NCI-H1105 (cell line): ENCODE results near the gene PEAK3.

Source experiments
- DNase-seq: peaks from one replicate; lab custom pipeline; 2025; lab: John Stamatoyannopoulos, UW

PEAK3 gene

DNA sequence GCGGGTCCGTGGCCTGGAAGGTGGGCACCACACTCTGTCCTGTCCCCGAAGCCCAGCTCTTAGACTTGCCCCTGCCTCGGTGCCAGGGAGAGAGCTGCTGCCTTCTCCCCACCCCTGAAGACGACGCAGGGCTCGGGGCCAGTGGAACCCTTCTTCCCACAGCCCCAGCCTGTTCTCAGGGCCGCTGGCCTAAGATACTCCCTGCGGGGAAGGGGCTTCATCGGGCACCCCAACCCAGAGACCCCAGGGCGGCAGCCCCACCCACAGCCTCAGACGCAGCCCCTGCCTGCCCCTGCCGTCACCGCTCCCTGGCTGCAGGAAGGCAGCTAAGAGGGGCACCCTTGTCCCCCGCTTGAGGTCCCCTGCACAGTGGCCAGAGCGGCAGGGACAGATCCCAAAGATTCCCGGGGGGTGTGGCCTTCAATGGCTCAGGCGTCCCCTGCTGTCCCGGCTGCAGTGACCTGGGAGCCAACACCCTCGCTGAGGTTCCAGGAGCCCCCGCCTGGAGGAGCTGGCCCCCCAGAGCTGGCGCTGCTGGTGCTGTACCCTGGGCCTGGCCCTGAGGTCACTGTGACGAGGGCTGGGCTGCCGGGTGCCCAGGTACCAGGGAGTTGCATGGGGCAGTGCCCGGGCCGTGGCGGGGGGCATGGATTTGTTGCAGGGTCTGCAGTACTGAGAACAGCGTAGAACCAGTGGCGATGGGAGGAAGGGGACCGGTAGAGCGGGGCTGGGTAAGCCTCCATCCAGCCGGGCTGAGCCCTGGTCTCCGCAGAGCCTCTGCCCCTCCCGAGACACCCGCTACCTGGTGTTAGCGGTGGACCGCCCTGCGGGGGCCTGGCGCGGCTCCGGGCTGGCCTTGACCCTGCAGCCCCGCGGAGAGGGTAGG lies 31.9 kb downstream of the PEAK3 start:
- no peak for DNase-seq

DNA sequence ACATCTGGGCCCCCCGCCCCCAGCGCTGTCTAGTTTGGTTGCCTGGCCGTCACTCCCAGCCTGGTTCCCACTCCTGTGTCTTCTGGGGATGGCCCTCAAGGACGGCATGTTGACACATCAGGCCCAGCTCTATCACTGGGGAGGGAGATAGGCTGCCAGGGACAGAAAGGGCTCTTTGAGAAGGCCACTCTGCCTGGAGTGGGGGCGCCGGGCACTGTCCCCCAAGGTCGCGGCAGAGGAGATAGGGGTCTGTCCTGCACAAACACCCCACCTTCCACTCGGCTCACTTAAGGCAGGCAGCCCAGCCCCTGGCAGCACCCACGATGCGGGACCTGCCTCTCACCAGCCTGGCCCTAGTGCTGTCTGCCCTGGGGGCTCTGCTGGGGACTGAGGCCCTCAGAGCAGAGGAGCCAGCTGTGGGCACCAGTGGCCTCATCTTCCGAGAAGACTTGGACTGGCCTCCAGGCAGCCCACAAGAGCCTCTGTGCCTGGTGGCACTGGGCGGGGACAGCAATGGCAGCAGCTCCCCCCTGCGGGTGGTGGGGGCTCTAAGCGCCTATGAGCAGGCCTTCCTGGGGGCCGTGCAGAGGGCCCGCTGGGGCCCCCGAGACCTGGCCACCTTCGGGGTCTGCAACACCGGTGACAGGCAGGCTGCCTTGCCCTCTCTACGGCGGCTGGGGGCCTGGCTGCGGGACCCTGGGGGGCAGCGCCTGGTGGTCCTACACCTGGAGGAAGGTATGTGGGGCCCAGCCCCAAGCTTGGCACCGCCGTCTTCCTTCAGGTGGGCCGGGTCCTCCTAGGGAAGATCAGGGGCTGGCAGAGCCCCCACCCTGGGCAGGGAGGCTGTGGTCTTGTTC lies 32.7 kb downstream of the PEAK3 start, which contains the start of gene AMH:
Gene AMH, plus strand, starts transcription at position 314 of the 857 bp plus-strand sequence. Its CDS starts 10 bp downstream, at position 324.
- DNase-seq: no peak

DNA sequence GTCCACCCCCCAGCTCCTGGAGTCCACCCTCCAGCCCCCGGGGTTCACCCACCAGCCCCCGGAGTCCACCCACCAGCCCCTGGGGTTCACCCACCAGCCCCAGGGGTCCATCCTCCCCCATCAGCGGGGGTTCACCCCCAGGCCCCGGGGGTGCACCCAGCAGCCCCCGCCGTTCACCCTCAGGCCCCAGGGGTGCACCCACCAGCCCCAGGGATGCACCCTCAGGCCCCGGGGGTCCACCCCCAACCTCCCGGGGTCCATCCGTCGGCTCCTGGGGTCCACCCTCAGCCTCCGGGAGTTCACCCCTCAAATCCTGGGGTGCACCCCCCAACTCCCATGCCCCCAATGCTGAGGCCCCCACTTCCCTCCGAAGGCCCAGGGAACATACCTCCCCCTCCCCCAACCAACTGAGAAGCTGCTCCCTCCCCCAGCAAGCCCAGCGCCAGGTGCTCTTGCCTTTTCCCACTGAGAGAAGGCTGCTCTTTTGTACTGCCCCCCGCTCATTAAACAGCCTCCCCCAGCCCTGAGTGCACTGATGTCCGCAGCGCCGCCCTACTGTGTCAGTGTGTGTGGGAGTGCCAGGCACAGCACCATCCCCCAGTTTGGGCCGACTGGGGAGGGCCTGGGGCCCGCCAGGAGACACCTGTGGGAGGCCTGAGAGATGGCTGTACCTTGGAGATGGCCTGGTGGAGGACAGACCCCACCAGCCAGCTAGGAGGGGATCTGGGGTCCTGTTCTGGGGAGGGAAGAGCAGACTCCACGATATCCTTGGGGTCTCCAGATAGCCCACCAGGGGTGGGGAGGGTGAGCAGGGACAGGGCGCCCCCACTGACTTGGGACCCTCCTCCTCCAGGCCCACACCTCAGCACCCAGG lies 33.6 kb downstream of the PEAK3 start:
- DNase-seq: no peak

DNA sequence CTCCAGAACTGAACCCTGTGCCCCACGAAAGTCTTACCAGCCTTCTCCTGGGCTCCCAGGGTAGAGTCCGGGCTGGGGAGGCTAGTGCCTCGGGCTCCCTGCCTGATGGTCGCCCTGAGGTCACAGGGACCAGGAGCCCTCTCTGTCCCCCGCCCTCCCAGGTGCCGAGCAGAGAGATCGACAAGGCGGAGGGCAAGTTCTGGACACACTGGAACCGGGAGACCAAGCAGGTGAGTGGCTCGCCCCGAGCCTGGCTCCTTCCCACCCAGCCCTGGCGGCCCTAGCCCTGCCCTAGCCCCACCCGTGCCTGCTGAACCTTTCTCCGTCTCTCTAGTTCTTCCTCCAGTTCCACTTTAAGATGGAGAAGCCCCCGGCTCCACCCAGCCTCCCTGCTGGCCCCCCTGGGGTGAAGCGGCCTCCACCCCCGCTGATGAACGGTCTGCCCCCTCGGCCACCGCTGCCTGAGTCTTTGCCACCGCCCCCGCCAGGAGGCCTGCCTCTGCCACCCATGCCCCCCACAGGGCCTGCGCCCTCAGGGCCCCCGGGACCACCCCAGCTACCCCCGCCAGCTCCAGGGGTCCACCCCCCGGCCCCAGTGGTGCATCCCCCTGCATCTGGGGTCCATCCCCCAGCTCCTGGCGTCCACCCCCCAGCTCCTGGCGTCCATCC lies 34.4 kb downstream of the PEAK3 start:
- no peak for DNase-seq

DNA sequence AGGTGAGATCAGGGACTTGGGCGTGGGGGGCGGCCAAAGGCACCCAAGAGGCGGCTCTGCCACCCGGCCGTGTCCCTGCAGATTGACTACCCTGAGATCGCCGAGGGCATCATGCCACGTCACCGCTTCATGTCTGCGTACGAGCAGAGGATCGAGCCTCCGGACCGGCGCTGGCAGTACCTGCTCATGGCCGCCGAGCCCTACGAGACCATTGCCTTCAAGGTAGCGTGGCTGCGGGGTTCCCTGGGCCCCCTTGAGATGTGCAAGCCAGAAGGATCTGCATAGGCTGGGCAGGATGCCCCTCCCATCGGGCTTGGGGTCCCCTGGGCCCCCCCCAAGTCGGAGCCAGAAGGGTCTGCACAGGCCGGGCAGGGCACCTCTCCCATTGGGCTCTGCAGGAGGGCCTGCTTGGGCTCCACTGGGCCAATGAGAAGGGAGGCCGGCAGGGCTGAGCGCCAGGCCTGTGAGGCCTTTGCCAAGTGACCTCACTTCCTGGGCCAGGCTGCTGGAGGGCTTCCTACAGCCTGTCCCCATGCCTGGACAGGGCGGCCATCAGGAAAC lies 35.1 kb downstream of the PEAK3 start:
- DNase-seq: no peak

DNA sequence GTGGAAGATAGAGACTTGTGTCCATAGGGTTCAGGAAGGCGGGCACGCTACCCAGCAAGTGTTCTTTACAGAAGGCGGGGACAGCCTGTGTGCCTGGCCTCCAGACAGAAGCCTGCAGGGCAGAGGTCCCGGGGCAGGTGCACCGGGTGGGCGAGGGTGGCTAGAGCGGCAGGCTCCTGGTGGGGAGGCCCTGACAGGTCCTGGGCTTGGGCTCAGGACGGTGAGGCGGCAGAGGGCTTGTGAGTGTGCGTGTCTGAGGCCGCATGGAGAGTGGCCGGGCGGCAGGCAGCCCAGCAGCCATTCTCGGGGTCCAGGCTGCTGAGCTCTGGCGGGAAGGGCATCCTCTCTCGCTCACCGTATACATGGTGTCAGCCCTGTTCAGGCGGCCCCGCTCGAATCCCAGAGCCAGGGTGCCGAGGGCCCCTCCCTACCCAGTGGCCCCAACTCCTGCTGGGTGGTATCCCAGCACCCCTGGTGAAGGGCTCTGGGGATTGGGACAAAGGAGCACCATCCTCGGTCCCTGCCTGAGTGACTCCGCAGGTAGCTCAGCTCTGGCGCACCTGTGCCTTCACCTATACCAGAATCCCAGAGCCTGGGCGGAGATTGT lies 35.9 kb downstream of the PEAK3 start:
- DNase-seq: no peak

DNA sequence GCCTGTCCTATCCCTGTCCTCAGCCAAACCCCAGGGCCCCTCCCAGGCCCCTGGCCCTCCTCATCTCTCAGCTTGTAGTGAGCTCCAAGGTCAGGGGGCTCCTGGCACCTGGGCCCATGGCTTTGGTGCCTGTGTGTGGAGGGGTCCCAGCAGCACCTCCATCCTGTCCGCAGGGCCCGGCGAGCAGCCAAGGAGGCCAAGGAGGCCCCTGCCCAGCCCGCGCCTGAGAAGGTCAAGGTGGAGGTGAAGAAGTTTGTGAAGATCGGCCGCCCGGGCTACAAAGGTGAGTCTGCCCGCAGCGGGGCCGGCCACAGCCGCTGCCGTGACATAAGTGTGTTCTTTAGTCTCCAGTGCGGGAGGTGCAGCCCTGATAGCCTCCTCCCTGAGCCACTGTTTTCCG lies 36.7 kb downstream of the PEAK3 start:
- DNase-seq: no peak

DNA sequence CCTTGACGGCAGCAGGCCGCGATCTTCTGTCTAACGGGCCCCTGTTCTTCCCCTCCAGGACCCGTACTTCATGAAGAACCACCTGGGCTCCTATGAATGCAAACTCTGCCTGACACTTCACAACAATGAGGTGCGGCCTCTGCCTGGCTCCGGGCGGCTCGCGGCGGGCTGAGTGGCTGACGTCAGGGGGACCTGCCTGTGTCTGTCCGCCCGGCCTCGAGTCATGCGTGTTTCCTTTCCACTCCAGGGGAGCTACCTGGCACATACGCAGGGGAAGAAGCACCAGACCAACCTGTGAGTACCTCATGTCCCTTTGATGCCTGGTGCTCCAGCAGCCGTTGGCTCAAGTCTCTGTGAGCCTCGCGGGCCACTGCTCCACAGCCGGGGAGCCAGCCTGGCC lies 37.5 kb downstream of the PEAK3 start:
- no peak for DNase-seq

DNA sequence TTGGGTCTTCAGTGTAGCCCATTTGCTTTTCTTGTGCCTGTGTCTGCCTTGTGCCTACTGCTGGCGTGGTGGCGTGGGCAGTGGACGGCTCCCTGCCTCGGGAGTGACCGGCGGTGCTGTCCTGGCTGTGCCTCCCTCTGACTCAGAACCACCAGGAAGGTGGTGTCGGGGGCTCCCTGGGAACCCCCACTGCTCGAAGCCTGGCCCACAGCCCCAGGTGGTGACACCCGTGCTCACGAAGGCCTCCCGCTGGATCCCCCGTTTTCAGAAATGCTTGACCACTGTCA lies 37.9 kb downstream of the PEAK3 start:
- no peak for DNase-seq

DNA sequence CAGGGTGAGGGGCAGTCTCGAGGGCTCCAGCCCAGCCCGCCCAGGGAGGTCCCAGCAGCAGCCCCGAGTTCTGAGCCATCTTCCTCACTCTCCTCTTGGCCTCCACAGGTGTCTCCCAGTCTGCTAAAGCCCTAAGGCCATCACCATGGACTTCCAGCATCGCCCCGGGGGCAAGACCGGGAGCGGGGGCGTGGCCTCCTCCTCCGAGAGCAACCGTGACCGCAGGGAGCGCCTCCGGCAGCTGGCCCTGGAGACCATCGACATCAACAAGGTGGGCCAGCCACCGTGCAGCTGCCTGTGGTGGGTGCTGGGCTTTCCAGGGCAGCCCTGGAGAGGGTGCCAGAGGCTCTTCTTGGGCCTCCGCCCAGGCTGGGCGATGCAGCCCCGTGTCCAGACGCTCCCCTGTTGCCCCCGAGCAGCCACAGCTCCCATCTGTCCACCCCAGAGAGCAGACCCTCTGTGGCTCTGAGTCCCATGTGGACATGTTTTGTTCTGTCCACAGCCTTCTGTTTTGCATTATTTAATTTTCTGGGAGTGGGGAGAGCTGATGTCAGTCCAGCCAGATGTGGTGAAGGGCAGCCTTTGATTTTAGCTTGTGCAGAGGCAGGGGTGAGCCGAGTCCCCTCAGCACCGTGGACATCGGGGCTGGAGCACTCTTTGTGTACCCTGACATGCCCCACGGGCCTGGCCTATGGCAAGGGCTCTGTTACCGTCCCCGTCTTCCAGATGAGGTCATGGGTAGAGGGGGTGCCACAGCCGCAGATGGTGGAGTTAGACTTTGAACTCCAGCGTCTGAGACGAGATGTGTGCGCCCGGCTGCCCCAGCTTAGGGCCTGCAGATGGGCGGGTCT lies 38.5 kb downstream of the PEAK3 start:
- no peak for DNase-seq

DNA sequence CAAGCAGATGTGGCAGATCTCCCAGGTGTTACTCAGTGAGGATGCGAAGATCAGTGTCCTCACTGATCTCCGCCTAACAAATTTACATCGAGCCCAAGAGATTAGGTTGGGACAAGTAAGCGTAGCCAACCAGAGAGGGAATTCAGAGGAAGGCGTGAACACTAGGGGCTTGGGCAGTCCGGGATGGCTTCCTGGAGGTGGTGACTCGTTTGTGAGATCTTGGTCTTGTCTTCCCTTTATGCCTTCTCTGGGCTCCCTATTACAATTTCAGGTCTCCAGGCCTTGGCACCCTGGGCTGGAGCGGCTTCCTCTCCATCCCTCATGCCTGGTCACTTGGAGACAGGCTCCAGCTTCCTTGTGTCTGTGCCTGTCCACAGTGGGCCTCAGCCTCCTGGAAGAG lies 39.2 kb downstream of the PEAK3 start:
- no peak for DNase-seq

DNA sequence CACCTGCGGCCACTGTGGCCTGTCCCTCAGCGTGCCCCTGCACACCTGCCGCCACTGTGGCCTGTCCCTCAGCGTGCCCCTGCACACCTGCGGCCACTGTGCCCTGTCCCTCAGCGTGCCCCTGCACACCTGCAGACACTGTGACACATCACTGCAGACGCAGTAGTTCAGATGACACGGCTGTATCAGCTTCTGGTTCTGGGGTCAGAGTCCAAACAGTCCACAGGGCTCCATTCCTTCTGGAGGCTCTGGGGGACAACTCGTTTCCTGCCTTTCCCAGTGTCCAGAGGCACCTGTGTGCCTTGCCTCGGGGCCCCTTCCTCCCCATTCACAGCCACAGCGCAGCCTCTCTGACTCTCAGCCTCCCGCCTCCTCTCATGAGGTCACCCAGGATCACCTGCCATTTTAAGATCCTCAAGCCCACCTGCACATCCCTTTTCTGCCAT lies 39.9 kb downstream of the PEAK3 start:
- DNase-seq: no peak

DNA sequence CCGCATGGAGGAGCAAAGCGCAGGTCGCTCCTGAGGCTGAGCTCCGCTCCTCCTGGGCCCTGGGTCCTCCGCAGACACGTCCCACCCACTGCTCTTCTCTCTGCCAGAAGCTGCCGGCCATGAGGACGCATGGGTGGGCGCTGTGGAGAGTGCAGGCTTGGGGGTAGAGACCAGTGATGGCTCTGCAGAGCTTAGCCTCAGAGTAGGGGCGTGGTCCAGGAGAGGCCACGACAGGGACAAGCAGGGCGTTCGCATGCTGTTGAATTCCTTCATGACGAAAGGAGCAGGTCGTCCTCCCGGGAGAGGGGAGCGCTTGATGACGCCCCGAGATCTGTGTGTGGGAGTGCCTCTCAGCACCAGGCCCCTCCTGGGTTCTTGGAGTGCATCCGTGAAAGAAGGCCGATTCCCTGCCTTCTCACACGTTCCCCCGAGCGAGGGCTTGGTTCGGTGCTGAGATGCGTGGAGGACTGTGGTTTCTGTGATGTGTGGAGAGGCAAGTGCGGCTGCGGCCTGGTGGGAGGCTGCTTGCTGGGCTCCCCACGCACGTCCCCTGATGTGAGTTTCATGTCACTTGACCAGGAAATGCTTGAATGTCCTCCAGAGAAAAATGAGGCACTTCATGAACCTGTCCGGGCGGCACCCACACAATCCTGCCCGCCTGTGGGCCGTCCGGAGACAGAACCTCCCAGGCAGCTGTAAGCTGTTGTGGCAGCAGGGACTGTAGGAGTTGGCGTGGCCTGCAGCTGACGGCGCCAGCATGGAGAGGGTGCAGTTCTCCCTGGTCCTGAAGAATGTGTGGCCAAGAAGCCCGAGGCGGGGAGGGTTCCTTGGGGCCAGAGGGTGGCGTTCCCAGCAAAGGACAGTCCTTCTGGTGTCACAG lies 40.9 kb downstream of the PEAK3 start:
- DNase-seq: no peak

DNA sequence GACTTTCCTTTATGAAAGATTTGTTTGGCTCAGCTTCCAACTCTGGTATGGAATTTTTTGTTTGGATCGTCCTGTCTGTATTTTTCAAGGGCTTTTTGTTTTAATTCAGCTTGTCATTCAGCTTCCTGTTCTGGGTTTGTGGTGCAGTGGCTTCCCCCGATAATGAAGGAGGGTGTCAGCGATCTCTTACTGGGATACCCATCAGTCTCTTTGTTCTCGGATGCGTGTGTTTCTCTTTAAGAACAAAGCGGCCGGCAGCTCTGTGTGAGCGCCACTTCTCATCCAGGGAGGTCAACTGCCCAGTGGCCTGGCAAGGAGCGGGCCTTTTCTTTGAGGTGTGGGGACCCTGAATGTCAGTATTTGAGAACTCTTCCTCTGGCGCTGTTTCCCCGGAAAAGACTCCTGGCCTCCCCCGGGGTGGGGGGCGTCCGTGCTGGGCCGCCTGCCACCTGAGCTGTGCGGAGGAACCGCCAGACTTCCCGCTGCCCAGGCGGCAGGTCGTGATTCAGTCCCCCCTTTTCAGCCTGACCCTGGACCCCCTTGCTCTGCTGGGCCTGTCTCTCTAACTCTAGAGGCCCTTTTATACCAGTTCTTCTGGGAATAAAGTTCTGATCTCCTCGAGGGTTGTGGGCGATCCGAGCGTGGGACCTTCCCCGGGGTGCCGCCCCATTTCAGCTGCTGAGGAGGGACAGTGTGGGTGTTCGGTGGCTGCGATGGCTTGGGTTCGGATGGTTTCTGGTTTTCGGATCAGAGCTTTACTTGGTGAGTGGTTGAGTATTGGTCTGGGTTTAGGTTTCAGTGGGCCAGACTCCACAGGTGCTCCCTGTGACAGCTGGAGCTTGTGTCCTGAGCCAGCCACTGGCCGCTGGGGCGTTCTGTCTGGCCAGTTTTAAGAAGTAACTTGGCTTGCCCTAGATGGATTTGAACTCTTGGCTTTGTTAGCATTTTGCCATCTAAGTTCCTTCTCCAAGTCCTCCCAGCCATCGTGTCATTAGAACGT lies 41.9 kb downstream of the PEAK3 start:
- no peak for DNase-seq

DNA sequence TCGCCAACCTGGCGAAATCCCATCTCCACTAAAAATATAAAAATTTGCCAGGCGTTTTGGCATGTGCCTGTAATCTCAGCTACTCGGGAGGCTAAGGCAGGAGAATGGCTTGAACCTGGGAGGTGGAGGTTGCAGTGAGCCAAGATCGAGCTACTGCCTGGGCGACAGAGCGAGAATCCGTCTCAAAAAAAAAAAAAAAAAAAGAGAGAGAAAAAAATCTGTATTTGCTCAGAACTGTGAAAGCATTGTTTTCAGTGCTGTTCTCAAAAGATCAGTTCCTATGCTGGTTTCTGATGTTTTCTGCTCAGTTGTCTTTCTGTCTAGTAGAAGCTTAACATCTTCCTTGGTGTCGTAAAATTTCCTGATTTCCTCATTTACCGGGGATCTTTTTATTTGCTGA lies 42.8 kb downstream of the PEAK3 start:
- no peak for DNase-seq

DNA sequence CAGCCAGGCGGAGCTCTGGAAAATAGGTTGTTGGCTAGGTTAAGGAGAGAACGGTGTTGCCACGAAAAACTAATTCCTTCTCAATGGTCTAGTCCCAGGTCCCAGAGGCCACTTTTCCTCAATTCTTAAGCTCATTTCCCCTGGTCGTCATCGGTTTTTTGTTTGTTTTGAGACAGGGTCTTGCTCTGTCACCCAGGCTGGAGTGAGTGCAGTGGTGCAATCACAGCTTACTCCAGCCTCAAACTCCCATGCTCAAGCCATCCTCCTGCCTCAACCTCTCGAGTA lies 44.2 kb downstream of the PEAK3 start:
- DNase-seq: no peak

DNA sequence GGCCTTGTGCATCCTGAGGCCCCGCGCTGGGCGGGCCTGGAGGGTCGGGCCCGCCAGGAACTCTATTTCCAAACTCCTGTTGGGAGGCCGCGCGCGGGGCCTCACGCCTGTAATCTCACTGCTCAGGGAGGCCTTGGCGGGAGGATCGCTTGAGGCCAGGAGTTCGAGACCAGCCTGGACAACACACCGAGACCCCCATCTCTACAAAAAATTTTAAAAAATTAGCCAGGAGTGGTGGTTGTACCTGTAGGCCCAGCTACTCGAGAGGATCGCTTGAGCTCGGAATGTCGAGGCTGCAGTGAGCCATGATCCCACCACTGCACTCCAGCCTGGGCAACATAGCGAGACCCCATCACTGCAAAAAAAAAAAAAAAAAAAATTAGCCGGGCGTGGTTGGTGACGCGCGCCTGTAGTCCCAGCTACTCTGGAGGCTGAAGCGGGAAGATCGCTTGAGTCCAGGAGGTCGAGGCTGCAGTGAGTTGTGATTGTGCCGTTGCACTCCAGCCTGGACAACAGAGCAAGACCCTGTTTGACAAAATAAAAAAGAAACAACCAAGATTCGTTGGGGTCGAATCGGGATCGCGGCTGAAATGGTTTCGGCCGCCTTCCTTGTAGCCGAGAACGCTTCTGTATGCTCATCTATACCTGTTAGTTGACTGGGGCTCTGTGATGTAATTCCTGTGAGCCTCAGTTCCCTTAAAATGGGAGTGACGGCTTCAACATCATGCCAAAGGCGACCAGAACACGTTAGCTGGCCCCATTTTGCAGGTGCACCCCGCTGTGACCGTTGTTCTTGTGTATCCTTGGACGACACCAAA lies 44.7 kb downstream of the PEAK3 start:
- DNase-seq: no peak
